Stomach (tissue), 9 donors: Measurements from ENCODE around the gene POC1B. TPM values are rescaled to one million over a fixed set of nuclear protein-coding genes. Genes with fewer than 3 reads are reported as not detected.

Experiments
- DNase-seq, 2 donors: peaks; one replicate each; pipeline versions ENCODE4 v3.0.0 to v3.0.0-alpha.2; 2013 to 2019
- H3K27ac ChIP-seq, 5 donors: fragments of 200-600 bp in 4 of 5; sonication (generic) in 4 of 5; one replicate each; pipeline ENCODE4 v1.5.1; 2013 to 2019; ENCODE audit warnings: mild to moderate bottlenecking in 1 of 5, moderate library complexity in 1 of 5
- H3K27me3 ChIP-seq, 3 donors: fragments of 200-600 bp; sonication (generic); one replicate each; pipeline ENCODE4 v1.5.1; 2017 to 2019; ENCODE audit warnings: mixed run types in 1 of 3
- H3K36me3 ChIP-seq, 4 donors: fragments of 200-600 bp; sonication (generic); 1 replicate in 3 of 4; 2 replicates in 1 of 4; pipeline ENCODE4 v1.5.1; 2016 to 2019
- H3K4me1 ChIP-seq, 4 donors: fragments of 200-600 bp; sonication (generic); one replicate each; pipeline ENCODE4 v1.5.1; 2016 to 2019
- H3K4me3 ChIP-seq, 4 donors: fragments of 200-600 bp; sonication (generic) in 3 of 4; one replicate each; pipeline ENCODE4 v1.5.1; 2016 to 2019; ENCODE audit warnings: mild to moderate bottlenecking in 1 of 4
- H3K9me3 ChIP-seq, 4 donors: fragments of 200-600 bp; sonication (generic); one replicate each; pipeline ENCODE4 v1.5.1; 2016 to 2019
- EP300 ChIP-seq: sonication (generic); formaldehyde crosslinking; IDR thresholded peaks from one replicate; pipeline ENCODE4 v1.6.1; 2017; ENCODE audit warnings: antibody characterized with exemption
- POLR2A ChIP-seq, 4 donors: fragments of 450-650 bp; IDR thresholded peaks; one replicate each; pipeline ENCODE4 v1.6.1; 2016; ENCODE audit warnings: antibody characterized with exemption in 4 of 4, control low read depth in 2 of 4, mild to moderate bottlenecking in 1 of 4, moderate library complexity in 1 of 4
- POLR2AphosphoS5 ChIP-seq, 3 donors: sonication (generic); formaldehyde crosslinking; IDR thresholded peaks; one replicate each; pipeline ENCODE4 v1.6.1; 2016; ENCODE audit warnings: antibody characterized with exemption in 3 of 3
- WGBS, 5 donors: extraction: QIAGEN DNeasy Blood & Tissue Kit in 3 of 5; methylation state at CpG; one replicate each; pipeline versions ENCODE4 v1.1.5 to v1.1.7; 2013 to 2018; 5-methylcytosine and 5-hydroxymethylcytosine counted together
- intact Hi-C: fragments of 100-400 bp; cut with DNase I; formaldehyde crosslinking; loops from one replicate; pipeline ENCODE4 v1.15.1; 2023; ENCODE audit warnings: low total_unique reads
- polyA plus RNA-seq, 3 donors: library from polyadenylated mRNA; stranded (reverse); fragments of 200-250 nt; gene quantifications; one replicate each; pipeline ENCODE4 v1.2.3, GENCODE V29; 2013
- total RNA-seq, 5 donors: library from RNA; depleted of rRNA; stranded (reverse); fragments of >200 nt; gene quantifications; one replicate each; pipeline versions ENCODE4 v1.1.0 to v1.2.3, GENCODE V29; 2014 to 2016
- TF ChIP-seq, protein P1 (sequence below), 7 experiments: fragments of 450-650 bp in 4 of 7; fragments of 200-600 bp in 3 of 7; sonication (generic) in 3 of 7; IDR thresholded peaks; one replicate each; pipeline ENCODE4 v1.5.1; 2016 to 2019; ENCODE audit warnings: antibody characterized with exemption in 7 of 7, control low read depth in 2 of 7, mild to moderate bottlenecking in 1 of 7
- donor health status: healthy with polysubstance abuse.
- donor health status: Bipolar disorder and iron deficiency.
- donor health status: healthy.

The POC1B gene
- total and polyA plus RNA-seq, 8 donors: 1.7 to 68.3 (median 18.3) TPM

DNA sequence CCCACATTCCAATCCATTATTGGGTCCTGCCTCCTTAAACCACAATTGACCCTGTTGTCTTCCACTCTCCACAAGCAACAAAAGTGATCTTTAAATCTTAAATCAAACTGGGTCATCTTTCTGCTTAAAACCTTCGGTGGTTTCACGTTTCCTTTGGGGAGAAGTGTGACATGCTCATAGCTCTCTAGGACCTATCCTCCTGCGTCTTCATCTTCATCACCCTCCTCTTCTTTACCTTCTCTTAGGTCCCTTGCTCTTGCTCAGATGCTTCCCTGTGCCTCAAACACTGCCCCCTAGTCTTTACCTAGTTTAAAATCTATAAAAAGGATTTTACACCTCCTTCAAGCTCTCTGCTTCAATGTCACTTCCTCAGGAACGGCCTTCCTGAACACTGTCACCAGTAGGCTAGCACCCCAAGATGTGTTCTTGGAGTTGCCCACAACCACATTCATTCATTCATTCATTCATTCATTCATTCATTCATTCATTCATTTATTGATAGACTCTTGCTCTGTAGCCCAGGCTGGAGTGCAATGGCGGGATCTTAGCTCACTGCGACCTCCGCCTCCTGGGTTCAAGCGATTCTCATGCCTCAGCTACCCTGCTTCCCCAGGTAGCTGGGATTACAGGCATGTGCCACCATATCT is 48.1 kb downstream of the POC1B start:
- intact Hi-C loops: no loop called here
- Histone ChIP-seq H3K27ac (no peak overlapping the region), H3K36me3 (no peaks in the 10 kb centered on the region), H3K4me3 (no peak overlapping the region), H3K9me3 (no peaks in the 10 kb centered on the region), H3K4me1 (peaks cover 0 to 12% (median 3%) of the 10 kb centered on the region in 4 donors), H3K27me3 (no peaks in the 10 kb centered on the region)
- DNase-seq: no peak
- no peak for TF ChIP-seq EP300
- no peak for TF ChIP-seq POLR2AphosphoS5 (IDR thresholded peaks at IDR 0.05)
- no peak for TF ChIP-seq POLR2A (IDR thresholded peaks at IDR 0.05)
- TF ChIP-seq, protein P1, sequence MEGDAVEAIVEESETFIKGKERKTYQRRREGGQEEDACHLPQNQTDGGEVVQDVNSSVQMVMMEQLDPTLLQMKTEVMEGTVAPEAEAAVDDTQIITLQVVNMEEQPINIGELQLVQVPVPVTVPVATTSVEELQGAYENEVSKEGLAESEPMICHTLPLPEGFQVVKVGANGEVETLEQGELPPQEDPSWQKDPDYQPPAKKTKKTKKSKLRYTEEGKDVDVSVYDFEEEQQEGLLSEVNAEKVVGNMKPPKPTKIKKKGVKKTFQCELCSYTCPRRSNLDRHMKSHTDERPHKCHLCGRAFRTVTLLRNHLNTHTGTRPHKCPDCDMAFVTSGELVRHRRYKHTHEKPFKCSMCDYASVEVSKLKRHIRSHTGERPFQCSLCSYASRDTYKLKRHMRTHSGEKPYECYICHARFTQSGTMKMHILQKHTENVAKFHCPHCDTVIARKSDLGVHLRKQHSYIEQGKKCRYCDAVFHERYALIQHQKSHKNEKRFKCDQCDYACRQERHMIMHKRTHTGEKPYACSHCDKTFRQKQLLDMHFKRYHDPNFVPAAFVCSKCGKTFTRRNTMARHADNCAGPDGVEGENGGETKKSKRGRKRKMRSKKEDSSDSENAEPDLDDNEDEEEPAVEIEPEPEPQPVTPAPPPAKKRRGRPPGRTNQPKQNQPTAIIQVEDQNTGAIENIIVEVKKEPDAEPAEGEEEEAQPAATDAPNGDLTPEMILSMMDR (IDR thresholded peaks at IDR 0.05): no peak
- whole genome bisulfite sequencing, 5 donors: 84 to 95% (median 91%) methylated on average over 8 of the region's 8 CpGs

DNA sequence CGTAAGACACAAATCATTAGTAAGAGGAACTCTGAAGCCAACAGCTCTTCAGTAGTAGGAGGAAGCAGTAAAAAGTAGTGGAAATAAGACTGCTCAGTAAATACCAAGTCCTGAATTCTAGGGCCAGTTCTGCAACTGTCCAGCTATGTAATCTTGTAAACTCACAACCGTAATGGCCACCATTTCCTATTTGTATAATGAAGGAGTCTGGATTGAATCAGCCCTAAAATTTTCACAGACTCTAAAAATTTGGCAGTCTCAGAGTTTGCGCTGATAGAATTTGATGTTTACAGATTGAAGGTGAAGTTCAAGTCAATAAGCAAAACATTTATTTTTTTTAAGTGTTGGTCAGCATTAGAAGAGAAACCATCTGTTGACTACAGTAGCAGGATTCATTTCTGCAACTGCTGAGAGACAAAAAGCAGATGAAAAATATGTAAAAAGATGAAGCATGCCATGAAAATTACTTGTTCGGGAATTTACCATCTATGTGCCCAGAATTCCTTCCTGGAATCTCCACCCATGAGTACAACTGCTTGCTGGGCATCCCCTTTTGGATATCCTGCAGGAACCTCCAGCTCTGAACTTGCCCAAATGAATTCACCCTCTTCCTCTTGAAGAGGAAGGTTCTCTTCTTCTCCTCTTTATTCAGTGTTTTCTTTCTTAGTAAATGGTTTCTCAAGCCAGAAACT is 48.8 kb downstream of the POC1B start:
- intact Hi-C loops: no loop called here
- peak overlapping the region in 1 of 5 donors; percentile 1 for H3K27ac ChIP-seq
- peaks cover 0 to 12% (median 3%) of the 10 kb centered on the region in 4 donors for H3K4me1 ChIP-seq
- 75 to 83% (median 78%) methylated on average over 4 of the region's 4 CpGs for WGBS, 5 donors
- no peaks in the 10 kb centered on the region for H3K9me3 ChIP-seq
- H3K36me3 ChIP-seq: no peaks in the 10 kb centered on the region
- DNase-seq: no peak
- no peak overlapping the region for H3K4me3 ChIP-seq
- TF ChIP-seq, protein P1 (IDR thresholded peaks at IDR 0.05): no peak
- TF ChIP-seq EP300 (no peak), POLR2AphosphoS5 (IDR thresholded peaks at IDR 0.05) (no peak)
- no peaks in the 10 kb centered on the region for H3K27me3 ChIP-seq

DNA sequence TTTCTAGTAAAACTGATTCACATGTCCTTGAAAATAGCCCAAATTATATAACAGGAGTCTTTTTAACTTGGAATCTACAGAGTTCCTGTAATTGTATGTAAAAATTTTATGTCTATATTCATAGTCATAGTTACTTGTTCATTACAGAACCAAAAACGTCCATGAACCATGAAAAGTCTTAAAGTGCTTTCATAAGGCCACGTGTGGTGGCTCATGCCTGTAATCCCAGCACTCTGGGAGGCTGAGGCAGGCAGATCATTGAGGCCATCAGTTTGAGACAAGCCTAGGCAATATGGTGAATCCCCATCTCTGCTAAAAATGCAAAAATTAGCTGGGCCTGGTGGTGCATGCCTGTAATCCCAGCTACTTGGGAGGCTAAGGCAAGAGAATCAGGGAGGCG is 49.6 kb downstream of the POC1B start:
- peaks cover 0 to 8% (median 2%) of the 10 kb centered on the region in 4 donors for H3K4me1 ChIP-seq
- no peak overlapping the region for H3K4me3 ChIP-seq
- intact Hi-C loops: no loop called here
- H3K27me3 ChIP-seq: no peaks in the 10 kb centered on the region
- no peak for DNase-seq
- no peak overlapping the region for H3K27ac ChIP-seq
- TF ChIP-seq, protein P1 (IDR thresholded peaks at IDR 0.05): no peak
- TF ChIP-seq POLR2A (IDR thresholded peaks at IDR 0.05): no peak
- no peak for TF ChIP-seq EP300
- no peak for TF ChIP-seq POLR2AphosphoS5 (IDR thresholded peaks at IDR 0.05)
- no peaks in the 10 kb centered on the region for H3K36me3 ChIP-seq
- WGBS, 5 donors: 83 to 94% (median 89%) methylated on average over 3 of the region's 3 CpGs
- H3K9me3 ChIP-seq: no peaks in the 10 kb centered on the region

DNA sequence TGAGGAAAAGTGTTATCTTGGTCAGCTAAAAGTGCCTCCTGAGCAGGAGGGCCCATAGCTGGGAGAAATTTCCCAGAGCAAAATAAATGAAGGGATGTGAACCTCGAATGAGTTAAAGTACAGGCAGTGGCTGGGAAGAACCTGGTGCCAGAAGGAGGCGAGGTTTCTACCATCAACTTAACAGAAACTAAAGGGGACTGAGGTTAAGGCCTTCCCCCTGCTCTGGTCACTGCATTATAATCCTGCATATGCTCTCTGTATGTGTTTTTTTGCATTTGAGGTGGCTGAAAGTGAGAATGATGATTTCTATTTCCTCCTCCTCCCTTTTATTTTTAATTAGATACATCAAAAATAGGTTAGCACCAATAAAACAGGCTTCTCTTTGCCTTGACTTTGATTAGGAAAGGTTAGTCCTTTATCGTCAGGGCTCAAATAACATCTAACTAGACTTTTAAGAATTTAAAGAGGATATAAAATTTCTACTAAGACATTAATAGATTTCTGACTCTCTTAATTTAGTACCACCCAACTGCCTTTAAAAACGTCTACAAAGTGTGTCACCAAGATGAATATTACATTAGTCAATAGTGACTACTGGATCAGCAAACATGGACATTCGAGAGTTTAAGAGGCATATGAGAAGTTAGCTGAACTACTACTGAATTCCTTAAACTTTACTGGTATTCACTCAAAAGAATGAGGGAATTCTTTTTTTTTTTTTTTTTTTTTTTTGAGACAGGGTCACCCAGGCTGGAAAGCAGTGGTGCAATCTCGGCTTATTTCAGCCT is 50.5 kb downstream of the POC1B start:
- Histone ChIP-seq H3K27me3 (no peaks in the 10 kb centered on the region), H3K27ac (peak overlapping the region in 1 of 5 donors; percentile 9), H3K4me1 (peaks cover 0 to 9% (median 2%) of the 10 kb centered on the region in 4 donors), H3K9me3 (no peaks in the 10 kb centered on the region), H3K36me3 (no peaks in the 10 kb centered on the region), H3K4me3 (no peak overlapping the region)
- TF ChIP-seq EP300 (no peak), POLR2A (IDR thresholded peaks at IDR 0.05) (no peak), POLR2AphosphoS5 (IDR thresholded peaks at IDR 0.05) (no peak)
- TF ChIP-seq, protein P1 (IDR thresholded peaks at IDR 0.05): no peak
- DNase-seq: no peak
- 59 to 71% (median 63%) methylated on average over 6 of the region's 6 CpGs for WGBS, 5 donors
- intact Hi-C loops: no loop called here
